A549 (cell line): Measurements from ENCODE around the gene CLPX.

Experiments used
- BHLHE40 ChIP-seq: IDR thresholded peaks from 2 replicates; pipeline ENCODE4 v1.6.1; 2012; ENCODE audit warnings: low read depth, low read length, inconsistent platforms
- JUNB ChIP-seq: fragments of >200 bp; sonication (Bioruptor Twin); formaldehyde crosslinking; IDR thresholded peaks from 2 replicates; pipeline ENCODE4 v1.6.1; 2016
- MAZ ChIP-seq: fragments of 150-350 bp; IDR thresholded peaks from 2 replicates; pipeline ENCODE4 v1.6.1; 2014; ENCODE audit warnings: antibody characterized with exemption, low read depth, low read length, borderline replicate concordance
- NFE2L2 ChIP-seq: fragments of 150-350 bp; conservative IDR thresholded peaks from 2 replicates; pipeline ENCODE4 v1.6.1; 2014; ENCODE audit warnings: low read length
- PBX3 ChIP-seq: IDR thresholded peaks from 2 replicates; pipeline ENCODE4 v1.6.1; 2012
- RFX5 ChIP-seq: fragments of 450-650 bp; IDR thresholded peaks from 2 replicates; pipeline ENCODE4 v1.7.1; 2014; ENCODE audit warnings: antibody characterized with exemption, mild to moderate bottlenecking, moderate library complexity
- SREBF2 ChIP-seq: fragments of 450-650 bp; IDR thresholded peaks from 2 replicates; pipeline ENCODE4 v1.6.1; 2014; ENCODE audit warnings: mild to moderate bottlenecking, moderate library complexity
- TF ChIP-seq, protein P1 (sequence below): fragments of >200 bp; sonication (Bioruptor Twin); formaldehyde crosslinking; IDR thresholded peaks from 3 replicates; pipeline ENCODE4 v1.5.1; 2016
- TF ChIP-seq, protein P2 (sequence below): fragments of 200-600 bp; sonication (generic); IDR thresholded peaks from 2 replicates; pipeline ENCODE4 v1.6.1; 2016; ENCODE audit warnings: antibody characterized with exemption, mild to moderate bottlenecking, moderate library complexity

DNA sequence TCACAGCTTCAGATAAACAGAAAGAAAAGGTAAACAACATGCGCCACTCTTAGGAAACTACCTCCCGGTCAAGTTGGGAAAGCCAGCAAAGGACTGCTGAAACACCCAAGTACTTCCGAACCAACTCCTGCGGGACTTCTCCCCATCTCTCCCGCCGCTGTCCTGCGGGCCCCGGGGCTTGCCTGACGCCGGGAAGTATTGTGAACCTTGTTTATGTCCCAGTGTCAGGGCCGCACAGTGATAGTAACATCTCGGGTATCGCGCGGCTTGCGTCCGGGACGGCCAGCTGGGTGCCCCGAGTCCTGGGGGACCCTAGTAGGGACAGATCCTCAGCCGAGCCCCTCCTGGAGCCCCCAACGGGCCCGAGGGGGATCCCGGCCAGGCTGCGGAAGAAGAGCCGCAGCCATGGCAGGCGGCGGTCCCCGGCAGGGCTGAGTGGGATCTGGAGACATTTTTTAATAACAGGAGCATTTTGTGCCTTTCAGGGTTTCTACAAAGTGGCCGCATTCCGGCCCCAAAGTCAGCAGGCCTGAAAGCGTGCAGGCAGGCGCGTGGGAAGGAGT is 756 bp downstream of the CLPX start:
- TF ChIP-seq, protein P1, sequence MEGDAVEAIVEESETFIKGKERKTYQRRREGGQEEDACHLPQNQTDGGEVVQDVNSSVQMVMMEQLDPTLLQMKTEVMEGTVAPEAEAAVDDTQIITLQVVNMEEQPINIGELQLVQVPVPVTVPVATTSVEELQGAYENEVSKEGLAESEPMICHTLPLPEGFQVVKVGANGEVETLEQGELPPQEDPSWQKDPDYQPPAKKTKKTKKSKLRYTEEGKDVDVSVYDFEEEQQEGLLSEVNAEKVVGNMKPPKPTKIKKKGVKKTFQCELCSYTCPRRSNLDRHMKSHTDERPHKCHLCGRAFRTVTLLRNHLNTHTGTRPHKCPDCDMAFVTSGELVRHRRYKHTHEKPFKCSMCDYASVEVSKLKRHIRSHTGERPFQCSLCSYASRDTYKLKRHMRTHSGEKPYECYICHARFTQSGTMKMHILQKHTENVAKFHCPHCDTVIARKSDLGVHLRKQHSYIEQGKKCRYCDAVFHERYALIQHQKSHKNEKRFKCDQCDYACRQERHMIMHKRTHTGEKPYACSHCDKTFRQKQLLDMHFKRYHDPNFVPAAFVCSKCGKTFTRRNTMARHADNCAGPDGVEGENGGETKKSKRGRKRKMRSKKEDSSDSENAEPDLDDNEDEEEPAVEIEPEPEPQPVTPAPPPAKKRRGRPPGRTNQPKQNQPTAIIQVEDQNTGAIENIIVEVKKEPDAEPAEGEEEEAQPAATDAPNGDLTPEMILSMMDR = no peak
- TF ChIP-seq JUNB = no peak
- TF ChIP-seq NFE2L2 = no peak
- TF ChIP-seq, protein P2, sequence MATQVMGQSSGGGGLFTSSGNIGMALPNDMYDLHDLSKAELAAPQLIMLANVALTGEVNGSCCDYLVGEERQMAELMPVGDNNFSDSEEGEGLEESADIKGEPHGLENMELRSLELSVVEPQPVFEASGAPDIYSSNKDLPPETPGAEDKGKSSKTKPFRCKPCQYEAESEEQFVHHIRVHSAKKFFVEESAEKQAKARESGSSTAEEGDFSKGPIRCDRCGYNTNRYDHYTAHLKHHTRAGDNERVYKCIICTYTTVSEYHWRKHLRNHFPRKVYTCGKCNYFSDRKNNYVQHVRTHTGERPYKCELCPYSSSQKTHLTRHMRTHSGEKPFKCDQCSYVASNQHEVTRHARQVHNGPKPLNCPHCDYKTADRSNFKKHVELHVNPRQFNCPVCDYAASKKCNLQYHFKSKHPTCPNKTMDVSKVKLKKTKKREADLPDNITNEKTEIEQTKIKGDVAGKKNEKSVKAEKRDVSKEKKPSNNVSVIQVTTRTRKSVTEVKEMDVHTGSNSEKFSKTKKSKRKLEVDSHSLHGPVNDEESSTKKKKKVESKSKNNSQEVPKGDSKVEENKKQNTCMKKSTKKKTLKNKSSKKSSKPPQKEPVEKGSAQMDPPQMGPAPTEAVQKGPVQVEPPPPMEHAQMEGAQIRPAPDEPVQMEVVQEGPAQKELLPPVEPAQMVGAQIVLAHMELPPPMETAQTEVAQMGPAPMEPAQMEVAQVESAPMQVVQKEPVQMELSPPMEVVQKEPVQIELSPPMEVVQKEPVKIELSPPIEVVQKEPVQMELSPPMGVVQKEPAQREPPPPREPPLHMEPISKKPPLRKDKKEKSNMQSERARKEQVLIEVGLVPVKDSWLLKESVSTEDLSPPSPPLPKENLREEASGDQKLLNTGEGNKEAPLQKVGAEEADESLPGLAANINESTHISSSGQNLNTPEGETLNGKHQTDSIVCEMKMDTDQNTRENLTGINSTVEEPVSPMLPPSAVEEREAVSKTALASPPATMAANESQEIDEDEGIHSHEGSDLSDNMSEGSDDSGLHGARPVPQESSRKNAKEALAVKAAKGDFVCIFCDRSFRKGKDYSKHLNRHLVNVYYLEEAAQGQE = peak; percentile 80
- no peak for TF ChIP-seq RFX5
- no peak for TF ChIP-seq PBX3
- TF ChIP-seq SREBF2 = no peak
- no peak for TF ChIP-seq MAZ
- TF ChIP-seq BHLHE40 = no peak
